HepG2 (cell line): Measurements from ENCODE around the gene CTPS2. TPM values are rescaled to one million over a fixed set of nuclear protein-coding genes. Genes with fewer than 3 reads are reported as not detected.
A peak's percentile ranks its signal among the peaks of the same experiment; 100 is the strongest.

Experiments used
- AFF4 ChIP-seq: sonication (generic); formaldehyde crosslinking; IDR thresholded peaks from 2 replicates; pipeline ENCODE4 v1.4.0; 2020; ENCODE audit warnings: missing genetic modification reagents
- AKAP8 ChIP-seq: sonication (generic); formaldehyde crosslinking; IDR thresholded peaks from 2 replicates; pipeline ENCODE4 v1.5.1; 2020; ENCODE audit warnings: mild to moderate bottlenecking, missing genetic modification reagents
- CEBPZ ChIP-seq: IDR thresholded peaks from 2 replicates; pipeline ENCODE4 v1.6.1; 2012; ENCODE audit warnings: low read length, improper control_type of control experiment
- ELF3 ChIP-seq: IDR thresholded peaks from 2 replicates; pipeline ENCODE4 v1.6.1; 2016; ENCODE audit warnings: missing genetic modification reagents, missing compliant biosample characterization
- FOXA1 ChIP-seq, 2 experiments: fragments of 450-650 bp in 1 of 2; sonication (generic) in 1 of 2; formaldehyde crosslinking in 1 of 2; IDR thresholded peaks; 2 replicates each; pipeline versions ENCODE4 v1.4.0 to v1.6.1; 2016 to 2020; ENCODE audit warnings: missing genetic modification reagents in 1 of 2
- HNF4A ChIP-seq: sonication (generic); formaldehyde crosslinking; IDR thresholded peaks from 2 replicates; pipeline ENCODE4 v1.4.0; 2020; ENCODE audit warnings: missing genetic modification reagents
- KAT7 ChIP-seq: IDR thresholded peaks from 2 replicates; pipeline ENCODE4 v1.6.1; 2018; ENCODE audit warnings: borderline replicate concordance, missing compliant biosample characterization
- NFE2 ChIP-seq: sonication (generic); formaldehyde crosslinking; IDR thresholded peaks from 2 replicates; pipeline ENCODE4 v1.4.0; 2020; ENCODE audit warnings: missing genetic modification reagents
- NFRKB ChIP-seq: fragments of 450-650 bp; IDR thresholded peaks from 2 replicates; pipeline ENCODE4 v1.6.1; 2017
- RBM22 ChIP-seq: fragments of 200-400 bp; formaldehyde crosslinking; optimal IDR thresholded peaks from 2 replicates; pipeline ENCODE3; 2017; ENCODE audit warnings: mild to moderate bottlenecking, low read length, moderate library complexity
- SATB2 ChIP-seq: sonication (generic); formaldehyde crosslinking; IDR thresholded peaks from 2 replicates; pipeline ENCODE4 v1.5.0; 2020; ENCODE audit warnings: missing genetic modification reagents
- SOX13 ChIP-seq, 3 experiments: fragments of 450-650 bp in 1 of 3; sonication (generic) in 1 of 3; formaldehyde crosslinking in 1 of 3; IDR thresholded peaks in 2 of 3; conservative IDR thresholded peaks in 1 of 3; 2 replicates each; pipeline versions ENCODE4 v1.5.0 to v1.6.1; 2016 to 2020; ENCODE audit warnings: antibody characterized with exemption in 1 of 3, mild to moderate bottlenecking in 1 of 3, missing compliant biosample characterization in 1 of 3, missing genetic modification reagents in 1 of 3, moderate library complexity in 1 of 3
- SRSF1 ChIP-seq: fragments of 200-400 bp; formaldehyde crosslinking; optimal IDR thresholded peaks from 2 replicates; pipeline ENCODE3; 2017; ENCODE audit warnings: mild to moderate bottlenecking, low read depth, low read length, moderate library complexity
- STAT6 ChIP-seq: sonication (generic); formaldehyde crosslinking; IDR thresholded peaks from 2 replicates; pipeline ENCODE4 v1.4.0; 2020; ENCODE audit warnings: missing genetic modification reagents, mild to moderate bottlenecking, borderline replicate concordance
- TEF ChIP-seq: sonication (generic); formaldehyde crosslinking; IDR thresholded peaks from 2 replicates; pipeline ENCODE4 v1.5.0; 2020; ENCODE audit warnings: missing genetic modification reagents
- TSC22D2 ChIP-seq: sonication (generic); formaldehyde crosslinking; IDR thresholded peaks from 2 replicates; pipeline ENCODE4 v1.5.1; 2020; ENCODE audit warnings: missing genetic modification reagents, mild to moderate bottlenecking, borderline replicate concordance
- ZNF260 ChIP-seq: sonication (generic); formaldehyde crosslinking; IDR thresholded peaks from 2 replicates; pipeline ENCODE4 v1.4.0; 2020; ENCODE audit warnings: missing genetic modification reagents, low read depth, mild to moderate bottlenecking, borderline replicate concordance
- ZNF530 ChIP-seq: sonication (generic); formaldehyde crosslinking; IDR thresholded peaks from 2 replicates; pipeline ENCODE4 v1.5.0; 2020; ENCODE audit warnings: low read depth, mild to moderate bottlenecking, missing genetic modification reagents
- ZNF737 ChIP-seq: sonication (generic); formaldehyde crosslinking; IDR thresholded peaks from 2 replicates; pipeline ENCODE4 v1.5.0; 2020; ENCODE audit warnings: missing genetic modification reagents, mild to moderate bottlenecking, borderline replicate concordance
- ZZZ3 ChIP-seq: sonication (generic); formaldehyde crosslinking; IDR thresholded peaks from 2 replicates; pipeline ENCODE4 v1.4.0; 2020; ENCODE audit warnings: missing genetic modification reagents, mild to moderate bottlenecking, borderline replicate concordance
- polyA plus RNA-seq, 8 experiments: library from polyadenylated mRNA; depleted of rRNA in 3 of 8; stranded (reverse) in 7 of 8; unstranded in 1 of 8; fragments of >200 nt; fragmentation: Illumina TruSeq in 4 of 8; extraction: Trizol in 4 of 8; gene quantifications; 2 replicates each; pipeline versions ENCODE4 v1.2.1 to v1.2.3, GENCODE V29; 2011 to 2016; ENCODE audit warnings: low read depth in 4 of 8, missing spikeins in 1 of 8, mixed read lengths in 1 of 8; ENCODE audit not compliant: insufficient read depth in 1 of 8
- total RNA-seq, 5 experiments: library from RNA; depleted of rRNA; stranded (reverse); fragments of >200 nt; fragmentation: Illumina TruSeq; extraction: Trizol; gene quantifications; 2 replicates each; pipeline ENCODE4 v1.2.3, GENCODE V29; 2016; ENCODE audit warnings: low read depth in 1 of 5

CTPS2 gene
- total and polyA plus RNA-seq, 2 of the 13 experiments (the other 11 are each of a cell fraction or from before 2014, with no cell fraction given): 10.3 to 26.1 TPM

GRCh38 chrX:16603822-16604221, 108.6 kb downstream of the CTPS2 start (continued):
- TF ChIP-seq ZNF260 (CRISPR knock-in tag): no peak
- TF ChIP-seq KAT7 (CRISPR knock-in tag): no peak
- TF ChIP-seq SRSF1: no peak
- TF ChIP-seq ZZZ3 (CRISPR knock-in tag): no peak
- TF ChIP-seq TEF (CRISPR knock-in tag): no peak
- TF ChIP-seq SOX13 (IDR thresholded peaks at IDR 0.05): no peak
- peak in 1 of 2 experiments; percentile 32; a peak in 1 of 4 replicates for TF ChIP-seq SOX13 (CRISPR knock-in tag; conservative IDR thresholded peaks at IDR 0.05 in 1 of 2, IDR thresholded peaks at IDR 0.05 in 1 of 2)
- TF ChIP-seq FOXA1 (IDR thresholded peaks at IDR 0.05): no peak
- no peak for TF ChIP-seq FOXA1 (CRISPR knock-in tag; IDR thresholded peaks at IDR 0.05)
- TF ChIP-seq HNF4A (CRISPR knock-in tag): peak; percentile 42; the same call in 1 of the 2 replicates
- TF ChIP-seq SATB2 (CRISPR knock-in tag): no peak
- TF ChIP-seq ELF3 (CRISPR knock-in tag): peak; percentile 68
- TF ChIP-seq NFRKB: no peak
- no peak for TF ChIP-seq NFE2 (CRISPR knock-in tag)
- no peak for TF ChIP-seq ZNF530 (CRISPR knock-in tag)
- TF ChIP-seq TSC22D2: no peak
- no peak for TF ChIP-seq ZNF737
- TF ChIP-seq AFF4 (CRISPR knock-in tag): no peak
- TF ChIP-seq RBM22: no peak
- no peak for TF ChIP-seq CEBPZ
- TF ChIP-seq STAT6 (CRISPR knock-in tag): no peak
- no peak for TF ChIP-seq AKAP8 (CRISPR knock-in tag)
